Activated T-helper 9 cell treated with anti-CD3 and anti-CD28 coated beads, Interleukin-2, amount 50 U/mL, for 16 hours (primary cell): ENCODE data around the gene PDXP.
"Not testable (repeated sequence)": the region's sequence is repeated elsewhere in the genome, so short reads cannot be mapped to it uniquely, and the experiment has no call there.

Experiments used
- DNase-seq: peaks from one replicate; pipeline ENCODE4 v3.0.0-alpha.2; 2020; ENCODE audit warnings: low read depth

PDXP gene

DNA sequence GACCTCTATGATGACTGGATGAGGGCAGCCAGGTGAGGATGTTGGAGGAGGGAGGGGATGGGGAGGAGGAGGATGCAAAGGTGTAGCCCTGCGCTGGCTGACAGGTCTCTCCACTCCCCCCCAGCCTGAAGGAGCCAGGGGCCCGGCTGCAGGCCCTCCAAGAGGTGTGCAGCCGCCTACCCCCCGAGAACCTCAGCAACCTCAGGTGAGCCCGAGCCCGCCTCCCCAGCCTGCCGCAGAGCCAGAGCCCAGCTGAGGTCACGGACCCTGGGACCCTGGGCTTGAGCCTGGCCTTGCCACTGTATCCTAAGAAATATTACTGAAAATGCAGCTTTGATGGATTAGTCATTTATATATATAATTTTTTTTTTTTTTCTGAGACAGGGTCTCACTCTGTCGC lies 11.2 kb upstream of the PDXP start:
- DNase-seq = no peak

DNA sequence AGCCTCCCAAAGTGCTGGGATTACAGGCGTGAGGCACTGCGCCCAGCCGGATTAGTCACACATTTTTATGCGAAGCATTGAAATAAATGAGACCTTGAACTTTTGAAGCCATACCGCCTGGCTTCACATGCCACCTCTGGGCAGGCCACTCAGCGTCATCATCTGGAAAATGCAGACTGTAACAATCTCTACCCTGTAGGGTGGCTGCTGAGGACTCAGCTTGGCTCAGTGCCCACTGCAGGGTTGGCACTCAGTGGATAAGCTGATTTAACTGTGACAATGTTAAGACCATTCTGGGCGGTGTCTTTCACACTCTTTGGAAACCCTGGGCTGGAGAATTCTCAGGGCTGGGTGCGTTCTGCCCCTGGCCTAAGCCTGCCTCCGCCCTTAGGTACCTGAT lies 10.6 kb upstream of the PDXP start:
- no peak for DNase-seq

GRCh38 chr22:37650463-37651136 lies 7.9 kb upstream of the PDXP start:
- no peak for DNase-seq

DNA sequence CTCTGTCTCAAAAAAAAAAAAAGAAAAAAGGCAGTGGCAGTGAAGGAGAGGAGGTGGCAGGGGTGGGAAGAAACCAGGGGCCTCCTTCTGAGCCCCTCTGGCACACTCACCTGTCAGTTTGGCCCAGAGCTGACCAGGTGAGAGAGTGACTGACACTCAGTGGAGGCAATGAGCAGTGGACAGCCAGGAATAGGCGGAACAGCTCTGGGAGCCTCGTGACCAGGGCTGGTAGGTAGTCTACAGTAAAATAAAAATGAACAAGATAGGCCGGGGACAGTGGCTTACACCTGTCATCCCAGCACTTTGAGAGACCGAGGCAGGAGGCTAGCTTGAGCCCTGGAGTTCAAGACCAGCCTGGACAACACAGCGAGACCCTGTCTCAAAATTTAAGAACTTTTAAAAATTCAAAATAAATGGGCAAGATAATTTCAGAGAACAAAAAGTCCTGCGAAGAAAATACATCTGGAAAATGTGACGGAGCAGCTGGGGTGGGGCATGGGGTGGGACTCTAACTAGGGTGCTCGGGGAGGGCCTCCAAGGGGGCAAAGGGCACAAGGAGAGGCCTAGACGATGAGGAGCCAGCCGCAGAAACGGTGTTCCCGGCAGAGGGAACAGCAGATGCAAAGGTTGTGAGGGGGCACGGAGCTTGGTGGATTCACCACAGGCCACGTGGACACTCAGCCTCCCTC lies 3.8 kb upstream of the PDXP start:
- DNase-seq = no peak

- DNase-seq = no peak
Measured at GRCh38 chr22:37655252-37655563, 3.3 kb upstream of the PDXP start.

- not testable (repeated sequence) for DNase-seq
Measured at GRCh38 chr22:37656583-37656982, 1.9 kb upstream of the PDXP start.

- no peak for DNase-seq
Measured at GRCh38 chr22:37657590-37658132, 862 bp upstream of the PDXP start.

- DNase-seq = no peak
Measured at GRCh38 chr22:37659066-37659896, 758 bp downstream of the PDXP start.

DNA sequence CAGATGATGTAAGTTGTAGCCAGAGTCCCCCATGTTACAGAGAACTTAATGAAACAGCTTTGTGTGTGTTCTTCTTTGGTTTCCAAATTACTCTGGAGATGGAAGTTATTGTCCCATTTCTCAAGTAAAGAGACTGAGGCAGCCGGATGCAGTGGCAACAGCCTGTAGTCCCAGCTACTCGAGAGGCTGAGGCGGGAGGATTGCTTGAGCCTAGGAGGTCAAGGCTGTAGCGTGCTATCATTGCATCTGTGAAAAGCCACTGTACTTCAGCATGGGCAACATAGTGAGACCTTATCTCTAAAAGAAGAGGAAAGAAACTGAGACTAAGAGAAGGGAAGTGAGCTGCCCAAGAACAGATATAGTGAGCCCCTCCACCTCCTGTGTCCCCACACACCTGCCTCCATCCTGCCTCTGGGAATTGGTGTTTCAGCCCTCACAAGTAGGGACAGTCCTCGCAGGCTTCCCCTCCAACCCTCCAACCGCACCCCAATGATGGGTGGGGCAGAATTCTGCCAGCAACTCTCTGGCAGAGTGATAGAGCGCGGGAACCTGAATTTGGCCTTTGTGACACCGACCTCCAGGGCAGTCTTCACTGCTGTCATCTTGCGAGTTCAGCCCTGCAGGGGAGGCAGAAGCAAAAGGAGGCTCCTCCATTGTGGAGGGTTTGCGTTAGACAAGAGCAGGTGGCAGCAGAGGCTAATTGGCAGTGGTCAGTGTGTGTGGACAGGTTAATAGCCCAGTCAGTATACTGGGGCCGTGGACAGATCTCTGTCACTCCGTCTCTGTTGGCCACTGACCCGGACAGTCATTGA lies 1.6 kb downstream of the PDXP start:
- DNase-seq = no peak

- DNase-seq = no peak
Measured at GRCh38 chr22:37660709-37661045, 2.2 kb downstream of the PDXP start.

DNA sequence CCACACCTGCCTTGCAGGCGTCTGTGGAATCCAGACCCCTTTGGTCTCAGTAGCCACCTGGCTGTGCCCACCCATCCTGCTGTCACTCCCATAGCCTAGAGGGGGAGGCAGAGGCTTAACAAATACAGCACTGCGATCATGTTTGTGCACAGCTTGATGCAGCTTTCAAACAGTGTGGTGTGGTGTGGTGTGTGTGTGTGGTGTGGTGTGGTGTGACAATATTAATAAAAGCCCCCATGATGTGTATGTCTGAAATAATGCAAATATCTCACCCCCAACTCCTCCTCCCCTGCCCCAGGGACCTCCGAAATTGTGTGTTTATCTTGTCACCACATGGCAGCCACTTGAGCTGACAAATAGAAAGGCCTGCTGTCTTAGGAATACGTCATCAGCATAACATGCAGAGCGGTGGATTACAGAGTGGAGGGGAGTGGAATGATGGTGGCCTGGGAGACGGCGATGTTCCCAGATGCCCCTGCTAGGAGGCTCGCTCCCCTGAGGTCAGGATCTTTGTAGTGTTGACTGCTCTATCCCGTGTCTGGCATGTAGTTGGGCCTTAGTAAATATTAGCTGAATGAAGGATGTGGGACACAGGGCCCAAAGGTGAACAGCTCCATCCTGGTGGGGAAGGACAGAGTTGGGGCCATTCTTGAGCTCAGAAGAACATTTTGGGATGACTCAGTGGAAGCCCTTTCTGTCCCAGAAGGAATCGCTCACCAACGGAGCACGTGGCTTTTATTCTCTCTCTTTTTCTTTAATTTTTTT lies 2.8 kb downstream of the PDXP start:
- no peak for DNase-seq

GRCh38 chr22:37662039-37662438 lies 3.5 kb downstream of the PDXP start:
- DNase-seq = no peak

DNA sequence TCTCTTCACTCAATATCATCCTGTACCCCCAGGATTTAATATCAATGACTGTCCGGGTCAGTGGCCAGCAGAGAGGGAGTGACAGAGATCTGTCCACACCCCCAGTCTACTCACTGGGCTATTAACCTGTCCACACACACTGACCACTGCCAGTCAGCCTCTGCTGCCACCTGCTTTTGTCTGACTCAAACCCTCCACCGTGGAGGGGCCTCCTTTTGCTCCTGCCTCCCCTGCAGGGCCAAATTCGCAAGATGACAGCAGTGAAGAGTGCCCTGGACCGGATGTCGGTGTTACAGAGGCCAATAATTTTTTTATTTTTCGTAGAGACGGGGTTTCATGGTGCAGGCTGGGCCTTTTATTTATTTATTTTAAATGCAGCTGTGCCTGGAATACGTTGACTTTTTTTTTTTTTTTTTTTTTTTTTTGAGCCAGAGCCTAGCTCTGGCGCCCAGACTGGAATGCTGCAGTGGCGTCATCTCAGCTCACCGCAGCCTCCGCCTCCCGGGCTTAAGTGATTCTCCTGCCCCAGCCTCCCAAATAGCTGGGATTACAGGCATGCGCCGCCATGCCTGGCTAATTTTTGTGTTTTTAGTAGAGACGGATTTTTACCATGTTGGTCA lies 5.1 kb downstream of the PDXP start:
- no peak for DNase-seq

DNA sequence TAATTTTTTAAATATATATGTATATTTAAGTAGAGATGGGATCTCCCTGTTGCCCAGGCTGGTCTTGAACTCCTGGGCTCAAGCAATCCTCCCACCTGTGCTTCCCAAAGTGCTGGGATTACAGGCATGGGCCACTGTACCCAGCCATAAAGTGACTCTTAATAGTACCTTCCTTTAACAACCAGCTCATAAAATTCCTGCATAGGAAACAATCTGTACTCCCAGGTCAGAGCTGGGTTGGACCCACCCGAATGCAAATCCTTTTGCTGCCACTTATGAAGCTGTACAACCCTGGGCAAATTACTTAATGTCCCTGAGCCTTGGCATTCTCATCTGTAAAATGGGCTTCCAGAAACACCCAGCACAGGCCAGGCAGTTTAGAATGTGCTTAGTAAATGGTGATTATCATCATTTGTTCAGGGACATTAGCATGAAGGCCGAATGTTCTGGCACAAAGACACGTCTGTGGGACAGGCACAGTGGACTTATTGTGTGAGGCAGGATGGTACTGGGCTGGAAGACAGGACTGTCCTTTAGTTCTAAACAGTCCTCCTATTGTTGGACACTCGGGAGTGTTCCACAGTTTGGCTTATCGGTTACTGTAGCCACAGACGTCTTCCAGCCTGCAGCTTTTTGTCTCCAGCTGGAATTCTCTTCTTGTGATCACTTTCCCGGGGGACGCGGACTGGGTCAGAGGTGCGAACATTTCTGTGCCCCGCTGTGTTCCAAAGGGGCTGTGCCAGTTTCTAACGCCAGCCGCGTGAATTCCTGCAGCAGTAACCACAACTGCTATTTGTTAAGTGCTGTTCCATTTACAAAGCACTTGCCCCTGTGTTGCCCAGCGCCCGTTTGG lies 6.0 kb downstream of the PDXP start:
- DNase-seq = no peak

DNA sequence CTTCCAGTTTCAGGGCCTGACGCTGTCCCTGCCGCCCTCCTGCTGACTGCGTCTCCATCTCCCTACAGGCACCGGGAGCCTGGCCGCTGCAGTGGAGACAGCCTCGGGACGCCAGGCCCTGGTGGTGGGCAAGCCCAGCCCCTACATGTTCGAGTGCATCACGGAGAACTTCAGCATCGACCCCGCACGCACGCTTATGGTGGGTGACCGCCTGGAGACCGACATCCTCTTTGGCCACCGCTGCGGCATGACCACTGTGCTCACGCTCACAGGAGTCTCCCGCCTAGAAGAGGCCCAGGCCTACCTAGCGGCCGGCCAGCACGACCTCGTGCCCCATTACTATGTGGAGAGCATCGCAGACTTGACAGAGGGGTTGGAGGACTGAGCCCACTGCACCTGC lies 7.0 kb downstream of the PDXP start:
- DNase-seq = no peak

DNA sequence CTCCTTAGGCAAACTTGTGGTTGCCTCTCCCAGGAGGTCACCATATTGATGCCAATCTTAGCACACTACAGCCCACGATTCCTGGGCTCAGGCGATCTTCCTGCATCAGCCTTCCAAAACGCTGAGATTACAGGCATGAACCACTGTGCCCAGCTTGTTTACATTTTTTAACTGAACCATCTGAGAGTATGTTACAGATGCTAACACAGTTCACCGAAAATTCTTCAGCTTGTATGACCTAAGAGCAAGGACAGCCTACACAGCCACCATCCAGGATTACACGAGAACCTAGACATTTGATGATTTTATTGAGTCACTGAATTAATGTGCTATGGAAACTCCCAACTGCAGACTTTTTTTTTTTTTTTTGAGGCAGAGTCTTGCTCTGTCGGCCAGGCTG lies 11.1 kb downstream of the PDXP start:
- DNase-seq = no peak

DNA sequence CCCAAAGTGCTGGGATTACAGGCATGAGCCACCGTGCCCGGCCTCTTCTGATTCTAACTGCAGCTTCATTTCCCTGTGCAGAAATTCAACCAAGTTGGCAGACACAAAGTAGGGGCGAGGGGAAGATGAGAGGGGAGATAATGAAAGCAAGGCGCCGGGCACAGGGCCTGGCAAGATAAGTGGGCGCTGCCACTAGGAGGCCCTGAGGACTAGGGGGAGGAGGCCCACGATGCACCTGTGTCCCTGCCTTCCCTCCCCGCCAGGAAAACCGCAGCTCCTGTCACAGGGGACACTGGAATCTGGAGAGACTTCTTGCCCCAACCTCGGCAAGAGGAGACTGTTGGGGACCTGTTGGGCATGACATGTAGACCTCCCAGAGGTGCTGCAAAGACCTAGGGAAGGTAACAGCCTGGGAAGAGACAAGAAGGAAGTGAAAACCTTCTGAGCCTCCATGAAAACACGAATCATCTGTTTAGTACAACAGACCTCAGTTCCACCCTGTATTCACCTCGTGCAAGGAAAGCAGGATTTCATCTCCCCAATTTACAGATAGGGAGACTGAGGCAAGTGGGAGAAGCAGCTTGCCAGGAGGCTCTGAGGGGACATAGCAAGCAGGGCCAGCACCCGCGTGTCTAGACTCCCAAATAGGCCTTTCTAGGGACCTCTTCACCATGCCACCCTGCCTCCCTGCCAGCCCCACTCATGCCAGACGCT lies 13.8 kb downstream of the PDXP start:
- DNase-seq = no peak

DNA sequence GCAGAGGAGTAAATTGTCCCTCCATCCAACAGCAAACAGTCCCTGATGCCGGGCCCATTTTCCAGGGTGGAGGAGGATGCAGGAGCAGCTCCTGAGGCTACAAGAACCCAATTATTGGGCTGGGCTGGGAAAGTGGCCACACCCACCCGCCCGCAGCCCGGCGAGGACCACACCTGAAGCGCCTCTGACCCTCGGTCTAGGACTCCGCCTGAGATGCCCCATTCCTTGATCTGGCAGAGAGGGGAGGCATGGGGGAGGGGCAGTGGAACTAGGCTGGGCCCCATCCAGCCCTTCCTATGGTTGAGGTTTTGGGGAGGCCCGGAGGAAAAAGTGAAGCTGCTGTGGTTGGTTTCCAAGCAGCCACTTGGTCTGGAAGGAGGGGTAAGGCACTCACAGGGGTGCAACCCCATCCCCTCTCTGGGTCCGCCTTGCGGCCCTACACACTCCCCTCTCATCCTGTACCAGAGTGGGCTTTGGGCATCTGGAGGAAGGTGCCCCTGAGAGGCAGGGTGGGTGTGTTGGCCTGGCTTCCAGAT lies 14.5 kb downstream of the PDXP start:
- DNase-seq = no peak

GRCh38 chr22:37674248-37674647 lies 15.7 kb downstream of the PDXP start:
- DNase-seq = no peak
